H1 (cell line): ENCODE measurements around the gene H1-8. TPM values are rescaled to one million over a fixed set of nuclear protein-coding genes. Genes with fewer than 3 reads are reported as not detected.

ENCODE experiments used
- E2F6 ChIP-seq: IDR thresholded peaks from 2 replicates; pipeline ENCODE4 v1.6.1; 2012; ENCODE audit warnings: inconsistent platforms
- FOSL1 ChIP-seq: IDR thresholded peaks from 2 replicates; pipeline ENCODE4 v1.6.1; 2011; ENCODE audit warnings: mild to moderate bottlenecking, low read depth, low read length, moderate library complexity; ENCODE audit not compliant: insufficient read depth
- SUZ12 ChIP-seq: fragments of 200-600 bp; sonication (generic); IDR thresholded peaks from 2 replicates; pipeline ENCODE4 v1.6.1; 2012; ENCODE audit warnings: mild to moderate bottlenecking, inconsistent platforms, low read length, moderate library complexity, mixed read lengths
- polyA plus RNA-seq, 7 experiments: library from polyadenylated mRNA; depleted of rRNA in 3 of 7; stranded (reverse) in 5 of 7; unstranded in 2 of 7; fragments of >200 nt in 5 of 7; fragments of 200-250 nt in 2 of 7; gene quantifications; 1 replicate in 5 of 7; 2 replicates in 1 of 7; 4 replicates in 1 of 7; pipeline versions ENCODE4 v1.2.1 to v1.2.3, GENCODE V29; 2011 to 2013; ENCODE audit warnings: missing spikeins in 2 of 7, mixed read lengths in 2 of 7
- total RNA-seq: library from RNA; stranded (reverse); fragmentation: NEBNext Ultra II Directional; extraction: Animal tissue kit (Norgen Biotek cat#: 25700); gene quantifications from 2 replicates; pipeline ENCODE4 v1.2.1, GENCODE V29; 2021

The H1-8 gene
- total and polyA plus RNA-seq, 2 of the 8 experiments (the other 6 are each of a cell fraction or from before 2014, with no cell fraction given), result not detected

- TF ChIP-seq SUZ12 (no peak), E2F6 (no peak), FOSL1 (no peak)
- TF ChIP-seq, all 59 proteins: peak for 0
These were observed 11.6 kb downstream of the H1-8 start (continued) for GRCh38 chr3:129554356-129555152.
